Left cardiac atrium (tissue), 4 donors: Measurements from ENCODE around the gene RAB6D. TPM values are rescaled to one million over a fixed set of nuclear protein-coding genes. Genes with fewer than 3 reads are reported as not detected.
"Not testable (repeated sequence)": the region's sequence is repeated elsewhere in the genome, so short reads cannot be mapped to it uniquely, and the experiment has no call there.

Experiments
- ATAC-seq, 2 donors: fragments of 200-7000 bp; cut with Tn5 transposase; one replicate each; pipeline ENCODE4 v1.9.1; 2020; ENCODE audit warnings: mild to moderate bottlenecking in 2 of 2, moderate library complexity in 2 of 2
- DNase-seq: peaks from one replicate; pipeline ENCODE4 v3.0.0-alpha.2; 2020
- intact Hi-C, 2 donors: fragments of 100-400 bp; cut with DNase I; formaldehyde crosslinking; loops; one replicate each; pipeline versions ENCODE4 v1.14.1 to v1.15.1; 2022 to 2023
- total RNA-seq, 2 donors: library from RNA; stranded (reverse); fragmentation: NEBNext Ultra II Directional; extraction: Animal tissue kit (Norgen Biotek cat#: 25700); gene quantifications; one replicate each; pipeline ENCODE4 v1.2.1, GENCODE V29; 2021
- donor health status: DM: no; HTN: yes; CAD: no.
- donor health status: DM: no; HTN: yes; CAD: no; lungs with severe emphysema.
- donor health status: DM: yes; HTN: yes; CAD: no.
- donor health status: Dilated cardiomyopathy.

RAB6D gene
- total RNA-seq, 2 donors from 2014 or later: 0.09 to 0.13 TPM

DNA sequence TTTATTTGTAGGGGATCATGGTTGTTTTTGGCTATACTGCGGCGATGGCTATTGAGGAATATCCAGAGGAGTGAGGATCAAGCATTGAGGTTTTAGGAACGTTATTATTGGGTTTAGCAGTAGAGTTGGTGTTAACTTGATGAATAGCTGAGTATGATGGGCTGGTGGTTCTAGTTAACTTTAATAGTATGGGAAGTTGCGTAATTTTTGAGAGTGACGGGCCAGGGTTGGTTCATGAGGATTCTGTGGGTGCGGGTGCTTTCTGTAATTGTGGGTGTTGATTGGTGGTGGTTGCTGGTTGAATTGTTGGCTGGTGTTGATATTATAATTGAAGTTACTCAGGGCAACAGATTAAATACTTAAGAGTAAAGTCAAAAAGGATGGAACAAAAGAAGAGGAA lies 6.0 kb upstream of the RAB6D start:
- intact Hi-C loops: no loop called here
- DNase-seq: no peak
- no peak for ATAC-seq

DNA sequence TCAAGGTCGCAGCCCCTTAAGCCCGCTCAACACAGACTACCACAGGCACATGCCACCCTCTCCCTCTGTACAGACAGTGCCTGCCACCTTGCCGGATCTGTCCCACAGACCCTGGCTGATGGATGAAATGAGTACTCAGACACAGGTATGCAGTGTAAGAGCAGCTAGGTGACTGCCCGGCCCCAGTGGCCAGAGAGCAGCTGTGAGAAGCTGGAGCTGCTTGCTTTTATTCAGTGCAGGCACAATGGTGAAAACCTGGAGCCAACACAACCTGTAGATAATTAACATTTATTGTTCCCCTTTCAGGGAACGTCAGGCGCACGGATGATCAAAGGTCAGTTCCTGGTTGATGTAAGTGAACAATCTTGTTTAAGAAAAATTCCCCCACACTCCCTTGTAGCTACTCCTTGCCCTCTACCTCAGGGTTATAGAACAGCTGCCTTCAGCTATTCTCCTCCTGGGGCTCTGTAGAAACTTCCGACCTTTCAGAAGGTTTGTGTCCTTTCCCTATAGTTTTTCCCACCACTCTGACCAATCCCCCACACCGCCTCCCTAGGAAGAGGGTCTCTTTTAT lies 4.6 kb upstream of the RAB6D start:
- not testable (repeated sequence) for DNase-seq, ATAC-seq

DNA sequence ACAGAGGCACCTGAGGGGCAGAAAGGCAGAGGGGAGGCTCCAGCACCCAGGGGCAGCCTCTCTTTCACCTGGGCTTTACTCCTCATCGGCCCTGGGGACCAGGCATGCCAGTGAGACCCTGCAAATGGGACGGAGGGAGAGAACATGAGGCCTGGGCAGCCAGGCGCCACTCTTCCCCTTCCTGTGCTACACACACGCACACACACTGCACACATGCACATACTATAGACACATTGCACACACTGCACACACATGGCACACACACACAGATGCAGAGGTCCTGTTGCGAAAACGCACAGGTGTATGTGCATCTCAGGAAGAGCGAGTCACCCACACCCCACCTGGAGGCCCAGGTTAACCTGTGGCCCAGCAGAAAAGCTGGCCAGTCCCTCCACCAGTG lies 3.4 kb upstream of the RAB6D start:
- ATAC-seq (no peak), DNase-seq (no peak)
- intact Hi-C loops: no loop called here

More for the DNA sequence above, 4.6 kb upstream of the RAB6D start:
- intact Hi-C loops: not testable (repeated sequence)

DNA sequence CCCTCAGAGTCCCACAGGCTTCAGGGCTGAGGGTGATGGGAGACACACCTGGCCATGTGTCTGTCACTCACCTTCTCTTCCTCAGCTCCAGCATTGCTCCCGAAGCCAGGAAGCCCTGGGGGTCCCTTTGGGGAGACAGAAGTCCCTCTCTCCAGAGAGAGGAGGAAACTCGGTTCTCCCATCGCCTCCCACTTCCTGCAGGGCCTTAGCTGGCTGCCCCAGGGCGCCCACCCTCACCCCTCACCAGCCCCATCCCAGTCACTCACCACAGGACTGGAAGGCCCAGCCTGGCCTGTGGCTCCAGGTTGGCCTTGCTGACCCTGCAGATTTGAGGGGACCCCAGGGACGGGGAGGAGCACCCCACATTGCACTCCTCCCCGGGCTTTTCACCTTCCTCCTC lies 2.7 kb upstream of the RAB6D start:
- intact Hi-C loops: no loop called here
- no peak for ATAC-seq
- no peak for DNase-seq

DNA sequence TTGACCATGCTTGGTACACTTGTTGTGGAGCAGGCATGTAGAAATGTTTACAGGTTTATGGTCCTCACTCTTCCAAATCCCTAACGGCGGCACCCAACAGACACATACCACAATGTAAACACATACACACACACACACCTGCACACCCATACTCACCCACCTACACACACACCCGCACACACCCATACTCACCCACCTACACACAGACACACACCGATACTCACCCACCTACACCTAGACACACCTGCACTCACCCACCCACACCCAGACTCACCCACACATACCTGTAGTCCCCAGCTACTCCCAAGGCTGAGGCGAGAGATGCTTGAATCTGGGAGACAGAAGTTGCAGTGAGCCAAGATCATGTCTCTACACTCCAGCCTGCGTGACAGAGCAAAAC lies 1.5 kb upstream of the RAB6D start:
- ATAC-seq (no peak), DNase-seq (no peak)
- intact Hi-C loops: no loop called here

DNA sequence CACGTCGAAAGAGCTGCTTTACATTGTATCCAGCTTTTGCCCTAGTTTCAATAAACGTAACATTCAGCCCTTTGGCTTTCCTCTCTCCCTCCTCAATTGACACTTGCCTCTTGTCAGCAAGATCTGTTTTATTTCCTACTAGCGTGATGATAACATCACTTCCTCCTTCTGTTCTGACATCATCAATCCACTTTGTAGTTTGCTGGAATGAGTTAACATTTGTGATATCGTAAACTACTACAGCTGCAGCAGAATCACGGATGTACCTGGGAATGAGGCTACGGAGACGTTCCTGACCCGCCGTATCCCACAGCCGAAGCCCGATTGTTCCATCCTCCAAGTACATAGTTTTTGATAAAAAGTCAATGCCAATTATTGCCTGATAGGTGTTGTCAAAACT lies 755 bp downstream of the RAB6D start:
- DNase-seq, intact Hi-C loops: not testable (repeated sequence)
- peak in 1 of 2 donors; percentile 29 for ATAC-seq

DNA sequence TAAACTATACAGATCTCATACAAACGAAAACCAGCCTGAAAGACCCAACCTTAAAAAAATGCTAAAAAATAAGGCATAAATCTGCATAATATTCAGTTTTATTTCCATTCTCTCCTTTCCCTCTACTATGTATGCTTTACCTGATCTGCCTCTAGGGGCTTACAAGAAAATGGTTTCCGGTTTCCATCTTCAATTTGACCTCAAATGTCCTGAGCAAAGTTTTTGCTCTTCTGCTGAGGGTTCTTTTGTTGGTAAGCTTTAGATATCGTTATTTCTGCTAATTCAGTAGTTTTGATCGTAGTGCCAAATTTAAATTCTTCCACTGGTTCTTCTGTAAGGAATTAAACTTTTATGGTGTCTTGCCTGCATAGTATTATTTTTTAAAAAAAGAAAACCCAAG lies 2.2 kb downstream of the RAB6D start:
- DNase-seq, intact Hi-C loops, ATAC-seq: not testable (repeated sequence)

DNA sequence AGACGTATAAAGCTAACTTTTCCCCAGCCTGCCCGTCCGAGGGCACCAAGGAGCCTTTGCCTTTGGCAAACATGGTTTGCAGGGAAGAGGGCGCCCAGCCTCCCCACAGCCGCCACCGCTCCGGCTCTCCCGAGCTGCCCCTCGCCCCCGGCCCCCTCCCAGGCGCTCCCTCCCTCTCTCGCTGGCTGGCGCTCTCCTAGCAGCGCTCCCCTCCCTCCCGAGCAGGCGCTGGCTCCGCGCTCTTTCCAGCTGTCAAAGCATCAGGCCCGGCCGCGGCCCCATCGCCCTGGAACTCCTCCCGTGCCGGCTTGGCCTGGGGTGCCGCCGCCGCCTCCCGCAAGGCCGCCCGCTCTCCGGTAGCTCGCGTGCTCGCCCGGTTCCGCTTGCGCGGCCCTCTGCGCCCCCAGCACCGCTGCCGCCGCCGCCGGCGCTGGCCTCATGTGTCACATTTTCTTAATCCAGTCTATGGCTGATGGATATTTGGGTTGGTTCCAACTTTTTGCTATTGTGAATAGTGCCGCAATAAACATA lies 10.7 kb downstream of the RAB6D start:
- ATAC-seq, DNase-seq, intact Hi-C loops: not testable (repeated sequence)

DNA sequence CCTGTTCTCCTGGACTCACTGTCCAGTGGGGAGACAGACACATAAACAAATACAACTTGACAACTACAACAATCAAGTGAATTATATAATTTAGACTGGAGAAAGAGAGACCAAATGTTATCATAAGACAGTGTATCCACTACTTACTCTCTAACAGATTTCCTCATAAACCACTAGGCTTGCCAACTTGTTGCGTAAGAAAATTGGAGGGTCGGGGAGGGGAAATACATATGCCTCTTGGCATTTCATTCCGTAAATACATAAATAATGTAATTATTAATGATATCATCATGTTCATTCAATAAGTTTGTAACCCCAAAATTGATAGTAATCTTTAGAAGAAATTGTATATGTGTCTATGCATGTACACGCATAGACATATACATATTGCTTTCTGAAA lies 14.9 kb downstream of the RAB6D start:
- DNase-seq (no peak), ATAC-seq (no peak)
- intact Hi-C loops: no loop called here

DNA sequence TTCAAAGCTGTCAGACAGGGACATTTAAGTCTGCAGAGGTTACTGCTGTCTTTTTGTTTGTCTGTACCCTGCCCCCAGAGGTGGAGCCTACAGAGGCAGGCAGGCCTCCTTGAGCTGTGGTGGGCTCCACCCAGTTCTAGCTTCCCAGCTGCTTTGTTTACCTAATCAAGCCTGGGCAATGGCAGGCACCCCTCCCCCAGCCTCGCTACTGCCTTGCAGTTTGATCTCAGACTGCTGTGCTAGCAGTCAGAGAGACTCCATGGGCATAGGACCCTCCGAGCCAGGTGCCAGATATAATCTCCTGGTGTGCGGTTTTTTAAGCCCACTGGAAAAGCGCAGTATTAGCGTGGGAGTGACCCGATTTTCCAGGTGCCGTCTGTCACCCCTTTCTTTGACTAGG lies 16.9 kb downstream of the RAB6D start:
- intact Hi-C loops, DNase-seq, ATAC-seq: not testable (repeated sequence)

DNA sequence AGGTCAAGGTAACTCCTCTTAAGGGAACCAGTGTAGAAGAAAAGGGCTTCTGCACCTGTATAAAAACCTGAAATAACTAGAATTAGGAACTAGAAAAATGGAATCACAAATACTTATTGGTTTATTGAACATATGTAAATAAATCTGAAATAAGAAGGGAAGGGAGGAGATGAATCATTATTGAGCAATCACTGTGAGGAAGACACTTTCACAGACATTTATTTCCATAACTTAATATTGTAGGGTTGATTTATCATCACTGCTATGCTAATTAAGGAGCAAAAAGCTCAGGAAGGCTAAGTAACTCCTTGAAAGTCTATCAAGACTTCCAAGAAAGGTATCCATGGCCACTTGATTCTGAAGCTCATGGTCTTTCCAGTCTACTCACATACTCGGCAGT lies 24.7 kb downstream of the RAB6D start:
- not testable (repeated sequence) for ATAC-seq, DNase-seq
- intact Hi-C loops: loop anchor here (5.0 kb wide), 2 partner anchors 182 to 187 kb away; no protein-coding TSS in a partner anchor

DNA sequence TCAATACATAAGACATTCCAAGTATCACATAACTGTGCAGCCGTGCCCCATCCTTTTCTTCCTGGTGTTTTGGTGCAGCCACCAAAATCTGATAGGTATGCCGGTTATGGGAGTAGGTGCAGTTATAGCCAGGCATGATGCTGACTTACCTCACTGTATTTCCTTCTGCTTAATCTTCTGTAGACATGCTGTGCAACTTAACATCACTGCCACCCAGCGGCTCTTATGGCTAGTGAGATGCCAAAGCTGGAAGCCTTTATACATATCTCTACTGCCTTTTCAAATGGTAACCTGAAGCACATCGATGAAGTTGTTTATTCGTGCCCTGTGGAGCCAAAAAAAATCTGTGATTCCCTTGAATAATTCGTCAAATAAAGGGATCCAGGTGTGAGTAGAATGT lies 28.6 kb downstream of the RAB6D start:
- intact Hi-C loops: loop anchor here (5.0 kb wide), 2 partner anchors 178 to 183 kb away; no protein-coding TSS in a partner anchor
- ATAC-seq, DNase-seq: not testable (repeated sequence)

DNA sequence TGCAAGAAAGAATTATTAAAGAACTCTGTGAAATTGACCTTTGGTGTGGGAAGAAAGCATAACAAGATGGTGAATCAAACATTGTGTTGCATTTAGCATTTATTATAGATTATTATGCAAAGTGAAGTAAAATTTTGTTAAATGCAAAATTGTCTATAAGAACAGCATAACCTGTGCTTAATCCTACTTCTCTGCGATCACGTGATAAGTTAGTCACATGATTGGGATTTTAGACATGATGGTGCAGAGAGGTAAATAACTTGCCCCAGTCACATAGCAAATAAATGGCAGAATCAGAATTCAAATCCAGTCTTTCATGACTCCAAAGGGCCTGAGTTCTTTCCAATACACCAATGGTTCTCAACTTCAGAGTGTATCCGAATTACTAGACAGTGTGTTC lies 31.3 kb downstream of the RAB6D start:
- ATAC-seq, DNase-seq, intact Hi-C loops: not testable (repeated sequence)

DNA sequence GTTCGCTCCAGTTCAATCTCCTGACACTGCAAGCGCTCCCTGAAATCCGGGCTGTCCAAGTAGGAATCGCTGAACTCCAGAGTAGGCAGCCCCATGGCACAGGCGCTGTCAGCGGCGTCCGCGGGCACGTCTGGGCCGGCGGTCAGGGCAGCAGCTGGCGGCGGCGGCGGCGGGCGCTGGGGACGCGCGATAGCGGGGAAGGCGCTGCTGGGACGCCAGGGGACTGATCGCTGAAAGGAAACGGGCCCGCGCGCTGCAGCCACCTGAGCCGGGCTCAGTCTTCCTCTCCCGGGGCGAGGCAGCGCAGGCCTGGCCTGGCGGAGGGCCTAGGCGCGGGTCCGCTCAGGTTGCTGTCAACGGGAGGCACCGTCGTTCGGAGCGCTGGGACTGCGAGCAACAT lies 33.0 kb downstream of the RAB6D start:
- DNase-seq, intact Hi-C loops: not testable (repeated sequence)
- peak in 1 of 2 donors; percentile 78 for ATAC-seq

DNA sequence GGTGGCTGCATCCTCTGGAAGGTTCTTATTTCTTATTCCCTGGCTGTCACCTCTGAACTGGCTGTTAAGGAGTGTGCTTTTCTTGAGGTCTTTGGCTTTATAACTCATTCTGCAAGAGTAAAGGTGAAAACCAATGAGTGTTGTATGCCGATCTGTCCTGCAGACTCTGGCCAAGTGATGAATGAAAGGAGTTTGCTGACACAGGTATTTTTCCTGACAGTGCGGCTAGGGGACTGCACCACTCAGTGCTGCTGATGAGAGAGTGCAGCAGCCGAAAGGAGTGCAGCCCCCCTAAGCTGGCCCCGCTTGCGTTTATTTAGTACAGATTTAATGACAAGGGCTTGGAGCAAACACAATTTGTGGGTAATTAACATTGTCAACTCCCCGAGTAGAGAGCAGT lies 41.8 kb downstream of the RAB6D start:
- DNase-seq: no peak
- intact Hi-C loops: no loop called here
- ATAC-seq: no peak

DNA sequence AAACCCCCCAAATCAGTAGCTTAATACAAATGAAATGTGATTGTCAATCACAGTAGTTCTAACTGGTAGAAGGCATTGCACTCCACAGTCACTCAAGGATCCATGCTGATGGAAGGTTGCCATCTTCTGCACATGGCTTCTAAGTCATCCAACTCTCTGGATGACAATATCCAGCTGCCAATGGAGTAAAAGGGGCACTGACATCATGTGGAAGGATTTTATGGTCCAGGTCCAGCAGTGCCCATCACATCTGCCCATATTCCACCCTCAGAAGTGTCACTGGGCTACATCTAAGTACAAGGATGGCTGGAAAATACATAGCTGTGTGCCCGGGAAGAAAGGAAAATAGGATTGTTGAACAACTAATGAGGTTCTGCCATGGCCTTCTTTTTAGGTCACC lies 42.6 kb downstream of the RAB6D start:
- DNase-seq, ATAC-seq, intact Hi-C loops: not testable (repeated sequence)

DNA sequence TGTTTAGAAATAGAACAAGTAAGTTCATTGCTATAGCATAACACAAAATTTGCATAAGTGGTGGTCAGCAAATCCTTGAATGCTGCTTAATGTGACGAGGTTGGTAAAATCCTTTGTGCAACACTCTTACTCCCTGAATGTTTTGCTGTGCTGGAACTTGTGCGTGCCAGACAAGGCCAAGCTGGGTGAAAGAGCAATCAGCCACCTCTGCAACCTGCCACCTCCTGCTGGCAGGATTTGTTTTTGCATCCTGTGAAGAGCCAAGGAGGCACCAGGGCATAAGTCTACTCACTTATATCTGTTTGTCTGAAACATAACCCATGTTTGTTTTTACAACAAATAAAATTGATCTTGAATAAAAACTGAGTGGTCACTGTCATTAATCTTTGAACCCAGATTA lies 53.0 kb downstream of the RAB6D start:
- DNase-seq, ATAC-seq, intact Hi-C loops: not testable (repeated sequence)
